Central memory CD8-positive, alpha-beta T cell (primary cell): ENCODE data around the gene MARK1.
"Not testable (repeated sequence)": the region's sequence is repeated elsewhere in the genome, so short reads cannot be mapped to it uniquely, and the experiment has no call there.

Experiments
- ATAC-seq: fragments of 150-1000 bp; cut with Tn5 transposase; replicated peaks from 2 replicates; pipeline ENCODE4 v1.10.0; 2022; ENCODE audit warnings: mild to moderate bottlenecking, moderate FRiP score, moderate number of reproducible peaks; ENCODE audit not compliant: poor library complexity, severe bottlenecking; ENCODE audit errors: extremely low read depth
- DNase-seq, 2 donors: peaks; one replicate each; pipeline ENCODE4 v3.0.0; 2021; ENCODE audit warnings: low spot score in 2 of 2
- H3K27ac Mint-ChIP-seq: one replicate; pipeline ENCODE4 v1.8.0; 2022; ENCODE audit warnings: low read depth, mild to moderate bottlenecking, moderate library complexity, mixed read lengths
- H3K27me3 Mint-ChIP-seq: one replicate; pipeline ENCODE4 v1.8.0; 2022; ENCODE audit warnings: mixed read lengths
- H3K36me3 Mint-ChIP-seq: one replicate; pipeline ENCODE4 v1.8.0; 2022; ENCODE audit warnings: mild to moderate bottlenecking, moderate library complexity, mixed read lengths; ENCODE audit not compliant: insufficient read depth
- H3K4me1 Mint-ChIP-seq: one replicate; pipeline ENCODE4 v1.8.0; 2022; ENCODE audit warnings: mixed read lengths
- H3K4me3 Mint-ChIP-seq: one replicate; pipeline ENCODE4 v1.8.0; 2022; ENCODE audit warnings: mild to moderate bottlenecking, moderate library complexity, mixed read lengths
- H3K9me3 Mint-ChIP-seq: one replicate; pipeline ENCODE4 v1.8.0; 2022; ENCODE audit warnings: mixed read lengths

Gene MARK1

DNA sequence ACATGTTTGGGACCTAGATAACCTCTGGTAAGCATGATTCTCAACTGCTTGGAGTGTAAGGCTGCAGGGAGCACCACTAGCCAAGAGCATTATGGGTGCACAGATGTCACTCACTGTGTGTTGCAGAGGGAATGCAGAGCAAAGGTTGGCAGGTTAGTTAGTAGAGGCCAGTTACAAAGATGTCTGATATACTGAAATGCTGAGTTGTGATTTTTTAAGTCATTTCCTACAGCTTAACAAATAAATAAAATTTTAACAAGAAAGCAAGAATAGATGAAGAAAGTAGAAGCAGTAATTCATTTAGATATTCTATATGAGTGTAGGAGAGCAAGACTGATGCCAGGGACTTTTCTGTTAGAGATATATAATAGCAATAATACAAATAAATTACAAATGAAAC lies 64.8 kb downstream of the MARK1 start:
- ATAC-seq, result no peak
- peaks cover 6% of the 10 kb centered on the region for H3K9me3 Mint-ChIP-seq
- no peaks in the 10 kb centered on the region for H3K36me3 Mint-ChIP-seq
- no peak for DNase-seq
- H3K27me3 Mint-ChIP-seq, result peaks cover 14% of the 10 kb centered on the region
- H3K4me3 Mint-ChIP-seq, result no peak overlapping the region
- no peaks in the 10 kb centered on the region for H3K4me1 Mint-ChIP-seq
- no peak overlapping the region for H3K27ac Mint-ChIP-seq

DNA sequence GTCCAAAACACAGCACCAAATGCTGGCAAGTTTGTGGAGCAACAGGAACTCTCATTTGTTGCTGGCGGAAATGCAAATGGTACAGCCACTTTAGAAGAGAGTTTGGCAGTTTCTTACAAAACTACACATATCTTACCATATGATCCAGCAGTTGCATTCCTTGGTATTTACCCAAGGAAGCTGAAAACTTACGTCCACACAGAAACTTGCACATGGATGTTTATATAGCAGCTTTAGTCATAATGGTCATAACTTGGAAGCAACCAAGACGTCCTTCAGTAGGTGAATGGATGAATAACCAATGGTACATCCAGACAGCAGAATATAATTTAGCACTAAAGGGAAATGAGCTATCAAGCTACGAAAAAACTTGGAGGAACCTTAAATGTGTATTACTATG lies 66.4 kb downstream of the MARK1 start:
- DNase-seq, result no peak
- no peak for ATAC-seq
- Mint-ChIP-seq H3K9me3 (peaks cover 6% of the 10 kb centered on the region), H3K27ac (no peak overlapping the region), H3K36me3 (no peaks in the 10 kb centered on the region), H3K4me3 (no peak overlapping the region), H3K27me3 (peaks cover 14% of the 10 kb centered on the region), H3K4me1 (no peaks in the 10 kb centered on the region)

DNA sequence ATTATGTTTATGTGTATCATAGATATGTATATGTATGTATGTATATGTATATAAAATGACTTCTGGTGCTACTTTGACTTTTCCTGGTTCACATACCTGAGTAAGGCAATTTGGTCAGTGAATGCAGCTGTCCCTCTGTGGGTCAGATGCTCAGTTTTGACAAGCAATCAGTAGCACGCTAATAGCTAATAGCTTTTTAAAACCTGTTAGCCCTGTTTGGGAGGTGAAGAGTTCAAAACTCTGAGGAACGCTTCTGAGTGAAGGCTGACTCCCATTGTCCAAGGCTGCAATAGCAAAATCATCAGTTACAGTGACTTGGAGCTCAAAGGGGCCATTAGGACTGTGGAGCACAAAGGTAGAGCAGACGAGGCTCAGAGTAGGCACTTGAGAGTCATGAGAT lies 67.2 kb downstream of the MARK1 start:
- Mint-ChIP-seq H3K27me3 (peaks cover 13% of the 10 kb centered on the region), H3K9me3 (peaks cover 6% of the 10 kb centered on the region), H3K36me3 (no peaks in the 10 kb centered on the region), H3K27ac (no peak overlapping the region), H3K4me1 (no peaks in the 10 kb centered on the region), H3K4me3 (no peak overlapping the region)
- no peak for DNase-seq
- no peak for ATAC-seq

DNA sequence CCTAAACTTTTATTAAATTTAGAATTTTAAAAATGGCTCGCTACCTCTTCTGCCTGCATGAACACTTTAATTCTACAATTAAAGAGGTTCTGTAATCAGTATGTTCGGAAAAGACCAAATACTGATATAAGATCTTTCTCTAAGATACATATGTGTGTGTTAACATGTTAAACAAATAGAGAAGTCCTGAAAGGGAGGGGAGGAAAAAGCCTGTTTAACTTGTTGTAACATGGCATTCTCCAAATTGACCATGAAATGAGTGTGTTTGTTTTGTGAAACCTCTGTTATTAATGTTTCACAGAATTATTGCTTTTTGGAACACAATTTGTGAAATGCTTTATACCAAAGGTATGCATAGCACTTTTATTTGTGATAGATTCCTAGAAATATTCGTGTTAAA lies 77.0 kb downstream of the MARK1 start:
- no peak for DNase-seq
- Mint-ChIP-seq H3K27ac (no peak overlapping the region), H3K27me3 (peaks cover 19% of the 10 kb centered on the region), H3K4me1 (no peaks in the 10 kb centered on the region), H3K9me3 (peaks cover under 1% of the 10 kb centered on the region), H3K4me3 (no peak overlapping the region), H3K36me3 (no peaks in the 10 kb centered on the region)
- no peak for ATAC-seq

DNA sequence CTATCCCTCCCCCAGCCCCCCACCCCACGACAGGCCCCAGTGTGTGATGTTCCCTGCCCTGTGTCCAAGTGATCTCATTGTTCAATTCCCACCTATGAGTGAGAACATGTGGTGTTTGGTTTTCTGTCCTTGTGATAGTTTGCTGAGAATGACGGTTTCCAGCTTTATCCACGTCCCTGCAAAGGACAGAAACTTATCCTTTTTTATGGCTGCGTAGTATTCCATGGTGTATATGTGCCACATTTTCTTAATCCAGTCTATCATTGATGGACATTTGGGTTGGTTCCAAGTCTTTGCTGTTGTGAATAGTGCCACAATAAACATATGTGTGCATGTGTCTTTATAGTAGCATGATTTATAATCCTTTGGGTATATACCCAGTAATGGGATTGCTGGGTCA lies 77.7 kb downstream of the MARK1 start:
- H3K4me1 Mint-ChIP-seq, H3K9me3 Mint-ChIP-seq, H3K27ac Mint-ChIP-seq, H3K4me3 Mint-ChIP-seq, ATAC-seq, DNase-seq, H3K36me3 Mint-ChIP-seq: not testable (repeated sequence)
- peaks cover 26% of the 10 kb centered on the region for H3K27me3 Mint-ChIP-seq

DNA sequence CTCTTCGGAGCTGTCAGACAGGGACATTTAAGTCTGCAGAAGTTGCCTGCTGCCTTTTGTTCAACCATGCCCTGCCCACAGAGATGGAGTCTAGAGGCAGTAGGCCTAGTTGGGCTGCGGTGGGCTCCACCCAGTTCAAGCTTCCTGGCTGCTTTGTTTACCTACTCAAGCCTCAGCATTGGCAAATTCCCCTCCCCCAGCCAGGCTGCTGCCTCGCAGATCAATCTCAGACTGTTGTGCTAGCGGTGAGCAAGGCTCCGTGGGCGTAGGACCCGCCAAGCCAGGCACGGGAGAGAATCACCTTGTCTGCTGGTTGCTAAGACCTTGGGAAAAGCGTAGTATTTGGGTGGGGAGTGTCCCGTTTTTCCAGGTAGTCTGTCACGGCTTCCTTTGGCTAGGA lies 83.2 kb downstream of the MARK1 start:
- not testable (repeated sequence) for H3K27ac Mint-ChIP-seq, H3K36me3 Mint-ChIP-seq, H3K9me3 Mint-ChIP-seq, H3K4me3 Mint-ChIP-seq, DNase-seq, ATAC-seq, H3K4me1 Mint-ChIP-seq
- H3K27me3 Mint-ChIP-seq, result peaks cover 26% of the 10 kb centered on the region

DNA sequence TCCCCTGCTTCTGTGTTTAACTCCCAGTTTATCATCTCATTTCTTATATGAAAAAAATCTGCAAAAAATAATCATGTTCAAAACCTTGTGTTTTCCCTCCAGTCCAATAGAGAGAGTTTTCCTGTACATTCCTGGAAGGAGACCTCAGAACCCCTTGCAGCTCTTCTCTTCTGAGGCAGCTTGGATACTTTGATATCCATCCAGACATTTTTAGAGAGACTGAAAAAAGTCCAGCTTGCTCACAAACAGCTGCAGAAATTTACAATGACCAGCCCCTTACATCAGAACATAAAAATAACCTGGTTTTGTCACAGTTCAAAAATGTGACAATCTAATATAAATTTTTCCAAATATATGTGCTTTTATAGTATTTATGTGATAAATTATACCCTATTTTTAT lies 88.9 kb downstream of the MARK1 start:
- Mint-ChIP-seq H3K4me1 (no peaks in the 10 kb centered on the region), H3K9me3 (no peaks in the 10 kb centered on the region), H3K27ac (no peak overlapping the region), H3K36me3 (no peaks in the 10 kb centered on the region), H3K4me3 (no peak overlapping the region), H3K27me3 (no peaks in the 10 kb centered on the region)
- no peak for ATAC-seq
- DNase-seq, result no peak

DNA sequence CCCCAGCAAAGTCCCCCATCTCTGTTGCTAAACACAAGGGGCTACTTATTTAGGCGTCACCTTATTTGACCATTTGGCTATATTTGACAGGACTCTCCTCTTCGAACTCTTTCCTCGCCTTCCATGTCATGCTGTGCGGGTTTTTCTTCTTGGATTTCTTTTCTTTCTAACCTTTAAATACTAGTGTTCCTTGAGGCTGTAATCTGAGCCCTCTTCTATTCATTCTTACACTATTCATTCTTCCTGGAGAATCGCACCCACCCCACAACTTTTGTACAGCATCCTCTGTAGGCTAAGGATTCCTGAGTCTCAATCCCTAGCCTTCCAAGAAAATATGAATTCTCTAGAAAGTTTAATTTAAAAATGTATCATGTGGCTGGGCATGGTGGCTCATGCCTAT lies 100.5 kb downstream of the MARK1 start:
- H3K4me1 Mint-ChIP-seq, result no peaks in the 10 kb centered on the region
- H3K27me3 Mint-ChIP-seq, result peaks cover 11% of the 10 kb centered on the region
- H3K4me3 Mint-ChIP-seq, result no peak overlapping the region
- no peaks in the 10 kb centered on the region for H3K9me3 Mint-ChIP-seq
- H3K36me3 Mint-ChIP-seq, result no peaks in the 10 kb centered on the region
- ATAC-seq (no peak), DNase-seq (no peak)
- no peak overlapping the region for H3K27ac Mint-ChIP-seq

DNA sequence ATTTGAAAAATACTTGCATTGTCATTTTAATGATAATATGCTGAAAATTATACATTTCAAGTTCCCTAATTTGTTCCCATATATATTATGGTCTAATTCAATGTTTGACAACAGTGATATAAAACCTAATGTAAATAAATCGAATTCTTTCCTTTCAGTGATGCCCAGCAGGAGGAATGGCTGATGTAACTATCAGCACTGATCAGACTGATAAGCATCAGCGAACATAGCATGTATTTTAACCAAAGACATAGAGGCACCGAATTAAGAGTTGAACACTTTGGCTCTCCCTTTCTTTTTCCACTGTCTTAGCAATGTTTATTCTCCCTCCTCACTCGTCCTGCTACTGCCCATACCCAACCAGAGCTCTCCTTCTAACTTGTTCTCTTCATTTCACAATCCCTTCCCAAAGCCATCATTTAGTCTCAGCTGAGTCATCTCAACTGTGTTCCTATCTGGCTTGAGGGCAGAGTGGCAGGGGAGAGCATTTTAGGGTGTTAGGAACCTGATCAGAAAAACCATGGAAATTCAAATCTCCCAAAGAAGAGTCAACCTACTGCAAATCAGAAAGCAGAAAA lies 103.4 kb downstream of the MARK1 start:
- H3K4me1 Mint-ChIP-seq, result no peaks in the 10 kb centered on the region
- H3K27ac Mint-ChIP-seq, result no peak overlapping the region
- DNase-seq (no peak), ATAC-seq (no peak)
- no peak overlapping the region for H3K4me3 Mint-ChIP-seq
- no peaks in the 10 kb centered on the region for H3K9me3 Mint-ChIP-seq
- no peaks in the 10 kb centered on the region for H3K36me3 Mint-ChIP-seq
- peaks cover 16% of the 10 kb centered on the region for H3K27me3 Mint-ChIP-seq

DNA sequence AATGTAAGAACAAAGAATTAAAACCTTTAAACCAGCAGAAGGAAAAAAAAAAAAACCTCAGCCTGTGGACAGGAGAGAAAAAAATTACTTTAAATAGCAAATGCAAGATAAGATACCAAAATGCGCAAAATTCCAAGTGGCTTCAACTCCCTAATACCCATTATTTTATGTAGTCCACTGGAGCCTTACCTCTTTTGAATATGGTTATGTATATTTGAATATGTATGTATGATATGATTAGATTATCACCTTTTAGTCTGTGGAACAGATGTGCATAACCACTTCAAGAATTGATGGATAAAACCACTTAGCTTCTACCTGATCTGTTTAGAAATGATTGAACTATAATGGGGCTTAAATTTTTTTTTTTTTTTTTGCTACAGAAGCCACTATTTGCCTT lies 109.8 kb downstream of the MARK1 start:
- no peak for ATAC-seq
- Mint-ChIP-seq H3K27ac (no peak overlapping the region), H3K27me3 (peaks cover 18% of the 10 kb centered on the region), H3K9me3 (no peaks in the 10 kb centered on the region), H3K4me3 (no peak overlapping the region), H3K4me1 (no peaks in the 10 kb centered on the region), H3K36me3 (no peaks in the 10 kb centered on the region)
- no peak for DNase-seq

DNA sequence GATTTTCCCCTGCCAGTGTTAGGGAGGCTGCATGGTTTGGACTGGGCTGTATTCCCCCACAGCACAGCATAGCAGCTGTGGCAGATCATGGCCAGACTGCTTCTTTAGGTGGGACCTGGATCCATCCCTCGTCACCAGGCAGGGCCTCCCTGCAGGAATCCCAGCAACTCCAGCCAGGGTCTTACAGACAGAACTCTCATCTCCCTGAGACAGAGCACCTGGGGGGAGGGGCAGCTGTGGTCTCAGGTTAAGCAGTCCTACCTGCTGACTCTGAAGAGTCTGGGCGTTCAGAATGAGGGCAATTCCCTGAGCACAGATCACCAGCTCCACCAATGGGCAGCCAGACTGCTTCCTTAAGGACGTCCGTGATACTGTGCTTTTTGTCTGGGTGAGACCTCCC lies 114.3 kb downstream of the MARK1 start:
- Mint-ChIP-seq H3K4me3 (no peak overlapping the region), H3K27ac (no peak overlapping the region), H3K9me3 (peaks cover 4% of the 10 kb centered on the region), H3K4me1 (no peaks in the 10 kb centered on the region), H3K36me3 (no peaks in the 10 kb centered on the region), H3K27me3 (peaks cover 32% of the 10 kb centered on the region)
- ATAC-seq (no peak), DNase-seq (no peak)

DNA sequence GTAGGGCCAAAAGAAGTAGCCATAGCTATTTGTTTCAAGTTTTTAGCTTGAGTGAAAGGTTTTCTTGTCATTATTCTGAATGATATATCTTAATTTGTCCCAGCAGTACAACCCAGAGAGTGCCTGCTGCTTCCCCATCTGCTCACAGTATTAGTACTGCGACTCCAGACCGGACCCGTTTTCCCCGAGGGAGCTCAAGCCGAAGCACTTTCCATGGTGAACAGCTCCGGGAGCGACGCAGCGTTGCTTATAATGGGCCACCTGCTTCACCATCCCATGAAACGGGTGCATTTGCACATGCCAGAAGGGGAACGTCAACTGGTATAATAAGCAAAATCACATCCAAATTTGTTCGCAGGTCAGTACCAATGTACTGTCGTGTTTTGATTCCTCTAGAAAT lies 125.1 kb downstream of the MARK1 start:
- Mint-ChIP-seq H3K27me3 (no peaks in the 10 kb centered on the region), H3K4me3 (no peak overlapping the region), H3K9me3 (no peaks in the 10 kb centered on the region), H3K36me3 (no peaks in the 10 kb centered on the region), H3K27ac (no peak overlapping the region), H3K4me1 (no peaks in the 10 kb centered on the region)
- no peak for ATAC-seq
- no peak for DNase-seq

DNA sequence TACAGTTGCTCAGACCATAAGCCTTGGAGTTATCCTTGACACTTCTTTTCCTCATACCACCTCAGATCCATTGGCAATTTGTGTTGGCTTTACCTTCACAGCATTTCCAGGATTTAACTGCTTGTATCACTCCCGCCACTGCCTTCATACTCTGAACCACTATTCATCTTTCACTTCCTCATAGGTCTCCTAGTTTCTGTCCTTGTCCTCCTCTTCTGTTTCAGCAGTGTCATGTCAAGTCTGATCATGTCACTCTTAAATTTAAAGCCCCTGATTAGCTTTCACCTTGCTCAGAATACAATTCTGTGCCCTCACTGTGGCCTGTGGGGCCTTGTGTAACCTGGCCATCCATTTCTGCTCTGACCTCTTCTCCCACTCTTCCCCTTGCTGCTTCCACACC lies 127.6 kb downstream of the MARK1 start:
- no peaks in the 10 kb centered on the region for H3K36me3 Mint-ChIP-seq
- H3K27me3 Mint-ChIP-seq, result peaks cover 2% of the 10 kb centered on the region
- H3K4me1 Mint-ChIP-seq, result no peaks in the 10 kb centered on the region
- H3K4me3 Mint-ChIP-seq, result no peak overlapping the region
- ATAC-seq, result no peak
- H3K27ac Mint-ChIP-seq, result no peak overlapping the region
- no peak for DNase-seq
- no peaks in the 10 kb centered on the region for H3K9me3 Mint-ChIP-seq
